ENCODE results near the gene UNK.
"Not testable (repeated sequence)": the region's sequence is repeated elsewhere in the genome, so short reads cannot be mapped to it uniquely, and the experiment has no call there.

The UNK gene

DNA sequence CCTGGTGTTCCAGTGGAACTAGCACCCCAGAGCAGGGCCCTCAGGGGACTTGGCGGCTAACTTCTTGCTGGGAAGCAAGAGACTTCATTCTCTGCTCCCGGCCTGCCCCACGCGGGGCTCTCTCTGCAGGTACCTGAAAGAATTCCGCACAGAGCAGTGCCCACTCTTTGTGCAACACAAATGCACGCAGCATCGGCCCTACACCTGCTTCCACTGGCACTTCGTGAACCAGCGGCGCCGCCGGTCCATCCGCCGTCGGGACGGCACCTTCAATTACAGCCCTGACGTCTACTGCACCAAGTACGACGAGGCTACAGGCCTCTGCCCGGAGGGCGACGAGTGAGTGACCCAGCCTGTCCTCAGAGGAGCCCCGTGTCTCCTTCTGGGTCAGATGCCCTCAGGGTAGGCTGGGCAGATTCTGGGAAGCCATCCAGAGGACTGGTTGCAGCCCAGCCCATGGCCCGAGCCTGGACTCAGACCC lies 25.1 kb downstream of the UNK start:
- no peak overlapping the region for H3K4me3 ChIP-seq (ENCODE audit: low read depth, low read length)
- TF ChIP-seq, protein P1, sequence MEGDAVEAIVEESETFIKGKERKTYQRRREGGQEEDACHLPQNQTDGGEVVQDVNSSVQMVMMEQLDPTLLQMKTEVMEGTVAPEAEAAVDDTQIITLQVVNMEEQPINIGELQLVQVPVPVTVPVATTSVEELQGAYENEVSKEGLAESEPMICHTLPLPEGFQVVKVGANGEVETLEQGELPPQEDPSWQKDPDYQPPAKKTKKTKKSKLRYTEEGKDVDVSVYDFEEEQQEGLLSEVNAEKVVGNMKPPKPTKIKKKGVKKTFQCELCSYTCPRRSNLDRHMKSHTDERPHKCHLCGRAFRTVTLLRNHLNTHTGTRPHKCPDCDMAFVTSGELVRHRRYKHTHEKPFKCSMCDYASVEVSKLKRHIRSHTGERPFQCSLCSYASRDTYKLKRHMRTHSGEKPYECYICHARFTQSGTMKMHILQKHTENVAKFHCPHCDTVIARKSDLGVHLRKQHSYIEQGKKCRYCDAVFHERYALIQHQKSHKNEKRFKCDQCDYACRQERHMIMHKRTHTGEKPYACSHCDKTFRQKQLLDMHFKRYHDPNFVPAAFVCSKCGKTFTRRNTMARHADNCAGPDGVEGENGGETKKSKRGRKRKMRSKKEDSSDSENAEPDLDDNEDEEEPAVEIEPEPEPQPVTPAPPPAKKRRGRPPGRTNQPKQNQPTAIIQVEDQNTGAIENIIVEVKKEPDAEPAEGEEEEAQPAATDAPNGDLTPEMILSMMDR (IDR thresholded peaks at IDR 0.05; ENCODE audit: insufficient read depth, low read length, missing control alignments) = no peak
- CTCF ChIA-PET = interaction anchor here (3.3 kb wide), 1 partner anchor 27 kb away, joined by 11 read pairs; no protein-coding TSS in a partner anchor
- POLR2A ChIA-PET = interaction anchor here (1.0 kb wide), 1 partner anchor 30 kb away, joined by 5 read pairs; a partner anchor contains a TSS
- DNase-seq (ENCODE audit: low read depth, low spot score) = no peak

DNA sequence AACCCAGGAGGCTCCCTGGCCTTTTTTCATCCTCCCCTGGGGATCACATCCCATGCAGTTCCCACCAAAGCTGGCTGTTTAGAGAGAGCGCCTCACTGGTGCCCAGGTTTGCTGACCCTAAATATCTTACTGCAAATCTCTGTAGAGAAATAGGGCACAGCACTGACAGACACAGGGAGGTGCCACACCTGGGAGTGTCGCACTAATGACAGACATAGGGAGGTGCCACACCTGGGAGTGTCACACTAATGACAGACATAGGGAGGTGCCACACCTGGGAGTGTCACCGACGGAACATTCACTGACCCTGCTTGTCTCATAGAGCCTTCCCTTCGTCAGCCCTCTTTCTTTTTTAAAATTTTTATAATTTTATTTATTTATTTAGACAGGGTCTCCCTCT lies 25.6 kb downstream of the UNK start:
- DNase-seq (ENCODE audit: low read depth, low spot score) = no peak
- ChIA-PET POLR2A (no interaction called here), CTCF (no interaction called here)
- H3K4me3 ChIP-seq (ENCODE audit: low read depth, low read length) = no peak overlapping the region
- TF ChIP-seq, protein P1 (IDR thresholded peaks at IDR 0.05; ENCODE audit: insufficient read depth, low read length, missing control alignments) = no peak

- POLR2A ChIA-PET; H3K4me3 ChIP-seq (ENCODE audit: low read depth, low read length); DNase-seq (ENCODE audit: low read depth, low spot score): not testable (repeated sequence)
- CTCF ChIA-PET = interaction anchor here (0.8 kb wide), 1 partner anchor 17 kb away, joined by 3 read pairs; no protein-coding TSS in a partner anchor
These were observed 26.1 kb downstream of the UNK start for GRCh38 chr17:75810756-75811155.

DNA sequence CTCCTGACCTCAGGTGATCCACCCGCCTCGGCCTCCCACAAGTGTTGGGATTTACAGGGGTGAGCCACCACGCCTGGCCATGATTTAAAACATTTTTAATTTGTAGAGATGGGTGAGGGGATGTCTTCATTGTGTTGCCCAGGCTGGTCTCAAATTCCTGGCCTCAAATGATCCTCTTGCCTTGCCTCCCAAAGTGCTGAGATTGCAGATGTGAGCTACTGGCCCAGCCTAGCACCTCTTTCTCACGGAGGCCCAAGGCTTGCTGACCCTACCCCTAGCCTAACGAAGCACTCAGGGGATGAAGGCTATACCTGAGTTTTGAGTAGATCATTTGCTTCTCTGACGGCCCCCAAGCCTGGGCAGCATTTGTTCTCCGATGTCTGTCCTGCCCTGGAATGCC lies 26.6 kb downstream of the UNK start:
- DNase-seq (ENCODE audit: low read depth, low spot score) = no peak
- TF ChIP-seq, protein P1 (IDR thresholded peaks at IDR 0.05; ENCODE audit: insufficient read depth, low read length, missing control alignments) = no peak
- H3K4me3 ChIP-seq (ENCODE audit: low read depth, low read length) = no peak overlapping the region
- CTCF ChIA-PET = interaction anchor here (0.8 to 1.3 kb wide), 2 partner anchors 16 to 17 kb away, joined by 3 read pairs; no protein-coding TSS in a partner anchor
- POLR2A ChIA-PET = interaction anchor here (0.6 kb wide), 1 partner anchor 31 kb away, joined by 3 read pairs; no protein-coding TSS in a partner anchor

- CTCF ChIA-PET = interaction anchor here (1.3 to 7.5 kb wide), 2 partner anchors 15 to 16 kb away, joined by 3 to 87 read pairs; no protein-coding TSS in a partner anchor
- POLR2A ChIA-PET = no interaction called here
- no peak overlapping the region for H3K4me3 ChIP-seq (ENCODE audit: low read depth, low read length)
- TF ChIP-seq, protein P1 (IDR thresholded peaks at IDR 0.05; ENCODE audit: insufficient read depth, low read length, missing control alignments) = no peak
- no peak for DNase-seq (ENCODE audit: low read depth, low spot score)
These were observed 27.7 kb downstream of the UNK start for GRCh38 chr17:75812096-75813013.

GRCh38 chr17:75813081-75814020 lies 28.7 kb downstream of the UNK start:
- H3K4me3 ChIP-seq (ENCODE audit: low read depth, low read length) = no peak overlapping the region
- CTCF ChIA-PET = interaction anchor here (1.5 to 7.5 kb wide), 3 partner anchors 10 to 30 kb away, joined by 3 to 87 read pairs (median 9); no protein-coding TSS in a partner anchor
- POLR2A ChIA-PET = no interaction called here
- no peak for DNase-seq (ENCODE audit: low read depth, low spot score)
- TF ChIP-seq, protein P1 (IDR thresholded peaks at IDR 0.05; ENCODE audit: insufficient read depth, low read length, missing control alignments) = no peak
